LNCaP clone FGC (cell line): ENCODE data around the gene CXCL11.
"Not testable (repeated sequence)": the region's sequence is repeated elsewhere in the genome, so short reads cannot be mapped to it uniquely, and the experiment has no call there.

Source experiments
- DNase-seq: peaks from one replicate; pipeline ENCODE4 v3.0.0-alpha.2; 2011; ENCODE audit warnings: low read depth
- H3K4me3 ChIP-seq: 2 replicates; pipeline ENCODE4 v1.5.1; 2011; ENCODE audit warnings: mild to moderate bottlenecking, low read depth, low read length, control low read depth
- TF ChIP-seq, protein P1 (sequence below): IDR thresholded peaks from 2 replicates; pipeline ENCODE4 v1.5.1; 2012; ENCODE audit warnings: mild to moderate bottlenecking; ENCODE audit not compliant: control insufficient read depth, insufficient read depth; ENCODE audit errors: extremely low read depth

Gene CXCL11

DNA sequence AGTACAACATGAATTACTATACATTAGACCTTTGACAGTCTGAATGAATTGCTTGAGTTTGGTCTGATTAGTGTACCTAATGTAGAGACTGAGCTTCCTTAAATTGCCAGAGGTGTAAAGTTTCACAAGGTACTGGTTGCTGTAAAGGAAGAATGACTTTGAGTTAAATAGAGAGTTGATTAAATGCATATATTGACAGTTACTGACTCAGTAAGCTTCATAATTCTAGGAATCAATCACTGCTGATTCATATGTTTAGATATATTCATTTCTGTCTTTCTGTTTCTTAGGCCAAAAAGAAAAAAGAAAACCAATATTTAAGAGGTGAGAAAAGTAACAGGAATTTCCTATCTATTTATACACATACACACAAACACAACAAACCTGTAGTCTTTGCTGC is 22.4 kb upstream of the CXCL11 start:
- H3K4me3 ChIP-seq, result no peak overlapping the region
- TF ChIP-seq, protein P1, sequence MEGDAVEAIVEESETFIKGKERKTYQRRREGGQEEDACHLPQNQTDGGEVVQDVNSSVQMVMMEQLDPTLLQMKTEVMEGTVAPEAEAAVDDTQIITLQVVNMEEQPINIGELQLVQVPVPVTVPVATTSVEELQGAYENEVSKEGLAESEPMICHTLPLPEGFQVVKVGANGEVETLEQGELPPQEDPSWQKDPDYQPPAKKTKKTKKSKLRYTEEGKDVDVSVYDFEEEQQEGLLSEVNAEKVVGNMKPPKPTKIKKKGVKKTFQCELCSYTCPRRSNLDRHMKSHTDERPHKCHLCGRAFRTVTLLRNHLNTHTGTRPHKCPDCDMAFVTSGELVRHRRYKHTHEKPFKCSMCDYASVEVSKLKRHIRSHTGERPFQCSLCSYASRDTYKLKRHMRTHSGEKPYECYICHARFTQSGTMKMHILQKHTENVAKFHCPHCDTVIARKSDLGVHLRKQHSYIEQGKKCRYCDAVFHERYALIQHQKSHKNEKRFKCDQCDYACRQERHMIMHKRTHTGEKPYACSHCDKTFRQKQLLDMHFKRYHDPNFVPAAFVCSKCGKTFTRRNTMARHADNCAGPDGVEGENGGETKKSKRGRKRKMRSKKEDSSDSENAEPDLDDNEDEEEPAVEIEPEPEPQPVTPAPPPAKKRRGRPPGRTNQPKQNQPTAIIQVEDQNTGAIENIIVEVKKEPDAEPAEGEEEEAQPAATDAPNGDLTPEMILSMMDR, result no peak
- DNase-seq, result no peak

DNA sequence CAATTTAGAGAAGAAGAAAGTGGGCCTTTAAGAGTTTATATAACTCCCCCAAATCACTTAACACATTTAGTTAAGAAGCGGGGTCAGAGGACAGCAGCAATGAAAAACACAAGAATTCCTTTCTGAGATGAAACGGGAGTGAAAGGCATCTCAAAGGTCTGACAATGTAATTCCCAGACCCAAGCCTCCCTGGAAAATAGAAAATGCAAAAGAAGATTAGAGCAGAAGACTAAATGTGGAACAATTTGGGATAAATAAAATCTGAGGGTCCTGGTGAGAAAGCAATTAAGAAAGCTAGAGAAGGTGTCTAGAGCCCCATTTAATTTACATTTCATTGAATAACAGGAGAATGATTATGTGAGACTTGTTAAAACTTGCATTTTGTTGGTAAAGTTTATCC is 19.6 kb upstream of the CXCL11 start:
- no peak overlapping the region for H3K4me3 ChIP-seq

DNA sequence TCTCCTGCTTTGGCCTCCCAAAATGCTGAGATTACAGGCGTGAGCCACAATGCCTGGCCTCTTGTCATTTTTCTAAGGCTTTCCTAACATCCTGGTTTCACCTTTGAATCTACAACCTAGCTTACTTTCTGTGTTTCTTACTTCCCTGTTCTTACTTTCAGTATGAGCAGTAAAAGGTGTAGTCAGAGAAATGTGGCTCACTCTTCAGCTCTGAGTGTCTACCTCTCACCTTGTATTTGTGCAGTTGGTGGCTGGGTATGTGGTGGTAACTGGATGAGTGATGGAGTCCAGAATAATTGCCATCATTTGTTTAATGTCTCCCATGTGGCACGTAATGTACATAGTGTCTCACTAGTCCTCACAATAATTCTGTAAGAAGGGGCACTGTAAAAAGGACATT is 19.1 kb upstream of the CXCL11 start:
- no peak overlapping the region for H3K4me3 ChIP-seq

More for the DNA sequence above, 19.6 kb upstream of the CXCL11 start:
- TF ChIP-seq, protein P1, result no peak
- DNase-seq, result no peak

DNA sequence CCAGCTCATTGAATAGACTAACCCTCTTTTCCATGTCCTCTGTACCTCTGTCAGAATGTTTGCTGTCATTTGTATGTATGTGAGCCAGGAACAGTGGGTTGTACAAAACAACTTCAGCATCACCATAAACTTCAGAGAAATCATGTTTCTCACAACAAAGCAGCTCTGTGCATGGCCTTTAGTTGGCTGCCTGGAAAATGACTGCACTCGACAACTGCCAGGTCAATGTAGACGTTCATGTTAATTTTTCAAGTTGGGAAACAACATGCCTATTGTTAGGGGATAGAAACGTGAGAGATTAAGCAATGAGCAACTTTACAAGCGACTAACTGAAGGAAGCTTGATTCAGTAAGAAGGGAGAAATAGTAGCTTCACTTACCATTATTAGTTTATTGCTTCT is 17.9 kb upstream of the CXCL11 start:
- no peak for DNase-seq
- TF ChIP-seq, protein P1, result no peak
- no peak overlapping the region for H3K4me3 ChIP-seq

More for the DNA sequence above, 19.1 kb upstream of the CXCL11 start:
- DNase-seq, result no peak
- TF ChIP-seq, protein P1, result no peak

DNA sequence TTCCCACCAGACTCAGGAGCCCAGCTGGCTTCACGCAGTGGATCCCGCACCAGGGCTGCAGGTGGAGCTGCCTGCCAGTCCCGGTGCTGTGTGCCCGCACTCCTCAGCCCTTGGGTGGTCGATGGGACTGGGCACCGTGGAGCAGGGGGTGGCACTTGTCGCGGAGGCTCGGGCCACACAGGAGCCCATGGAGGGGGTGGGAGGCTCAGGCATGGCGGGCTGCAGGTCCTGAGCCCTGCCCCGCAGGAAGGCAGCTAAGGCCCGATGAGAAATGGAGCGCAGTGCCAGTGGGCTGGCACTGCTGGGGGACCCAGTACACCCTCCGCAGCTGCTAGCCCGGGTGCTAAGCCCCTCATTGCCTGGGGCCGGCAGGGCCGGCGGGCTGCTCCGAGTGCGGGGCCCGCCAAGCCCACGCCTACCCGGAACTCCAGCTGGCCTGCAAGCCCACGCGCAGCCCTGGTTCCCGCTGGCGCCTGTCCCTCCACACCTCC is 14.7 kb upstream of the CXCL11 start:
- H3K4me3 ChIP-seq, DNase-seq: not testable (repeated sequence)

DNA sequence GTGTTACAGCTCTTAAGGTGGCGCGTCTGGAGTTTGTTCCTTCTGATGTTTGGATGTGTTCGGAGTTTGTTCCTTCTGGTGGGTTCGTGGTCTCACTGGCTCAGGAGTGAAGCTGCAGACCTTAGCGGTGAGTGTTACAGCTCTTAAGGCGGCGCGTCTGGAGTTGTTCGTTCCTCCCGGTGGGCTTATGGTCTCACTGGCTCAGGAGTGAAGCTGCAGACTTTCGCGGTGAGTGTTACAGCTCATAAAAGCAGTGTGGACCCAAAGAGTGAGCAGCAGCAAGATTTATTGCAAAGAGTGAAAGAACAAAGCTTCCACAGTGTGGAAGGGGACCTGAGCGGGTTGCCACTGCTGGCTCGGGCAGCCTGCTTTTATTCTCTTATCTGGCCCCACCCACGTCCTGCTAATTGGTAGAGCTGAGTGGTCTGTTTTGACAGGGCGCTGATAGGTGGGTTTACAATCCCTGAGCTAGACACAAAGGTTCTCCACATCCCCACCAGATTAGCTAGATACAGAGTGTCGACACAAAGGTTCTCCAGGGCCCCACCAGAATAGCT is 14.1 kb upstream of the CXCL11 start:
- DNase-seq, H3K4me3 ChIP-seq: not testable (repeated sequence)

DNA sequence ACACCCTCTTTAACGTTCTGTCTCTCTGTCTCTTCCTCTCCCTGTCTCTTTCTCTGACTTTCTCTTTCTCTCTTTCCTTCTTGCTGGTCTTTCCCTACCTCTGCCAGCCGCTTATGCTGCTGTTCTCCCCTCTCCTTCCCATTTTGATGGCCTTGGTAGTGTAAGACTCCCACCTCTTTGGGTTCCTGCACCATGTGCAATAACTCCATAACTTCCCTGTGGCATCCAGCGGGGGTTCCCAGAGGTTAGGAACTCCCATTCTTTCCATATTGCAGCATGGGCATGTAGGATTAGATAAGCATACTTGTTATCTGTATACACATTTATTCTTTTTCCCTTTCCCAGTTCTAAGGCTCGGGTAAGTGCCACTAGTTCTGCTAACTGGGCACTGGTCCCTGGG is 8.8 kb upstream of the CXCL11 start:
- not testable (repeated sequence) for H3K4me3 ChIP-seq, DNase-seq

DNA sequence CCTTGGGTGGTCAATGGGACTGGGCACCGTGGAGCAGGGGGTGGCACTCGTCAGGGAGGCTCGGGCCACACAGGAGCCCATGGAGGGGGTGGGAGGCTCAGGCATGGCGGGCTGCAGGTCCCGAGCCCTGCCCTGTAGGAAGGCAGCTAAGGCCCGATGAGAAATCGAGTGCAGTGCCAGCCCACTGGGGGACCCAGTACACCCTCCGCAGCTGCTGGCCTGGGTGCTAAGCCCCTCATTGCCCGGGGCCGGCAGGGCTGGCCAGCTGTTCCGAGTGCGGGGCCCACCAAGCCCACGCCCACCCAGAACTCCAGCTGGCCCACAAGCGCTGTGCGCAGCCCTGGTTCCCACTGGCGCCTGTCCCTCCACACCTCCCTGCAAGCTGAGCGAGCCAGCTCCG is 7.4 kb upstream of the CXCL11 start:
- not testable (repeated sequence) for H3K4me3 ChIP-seq, DNase-seq

DNA sequence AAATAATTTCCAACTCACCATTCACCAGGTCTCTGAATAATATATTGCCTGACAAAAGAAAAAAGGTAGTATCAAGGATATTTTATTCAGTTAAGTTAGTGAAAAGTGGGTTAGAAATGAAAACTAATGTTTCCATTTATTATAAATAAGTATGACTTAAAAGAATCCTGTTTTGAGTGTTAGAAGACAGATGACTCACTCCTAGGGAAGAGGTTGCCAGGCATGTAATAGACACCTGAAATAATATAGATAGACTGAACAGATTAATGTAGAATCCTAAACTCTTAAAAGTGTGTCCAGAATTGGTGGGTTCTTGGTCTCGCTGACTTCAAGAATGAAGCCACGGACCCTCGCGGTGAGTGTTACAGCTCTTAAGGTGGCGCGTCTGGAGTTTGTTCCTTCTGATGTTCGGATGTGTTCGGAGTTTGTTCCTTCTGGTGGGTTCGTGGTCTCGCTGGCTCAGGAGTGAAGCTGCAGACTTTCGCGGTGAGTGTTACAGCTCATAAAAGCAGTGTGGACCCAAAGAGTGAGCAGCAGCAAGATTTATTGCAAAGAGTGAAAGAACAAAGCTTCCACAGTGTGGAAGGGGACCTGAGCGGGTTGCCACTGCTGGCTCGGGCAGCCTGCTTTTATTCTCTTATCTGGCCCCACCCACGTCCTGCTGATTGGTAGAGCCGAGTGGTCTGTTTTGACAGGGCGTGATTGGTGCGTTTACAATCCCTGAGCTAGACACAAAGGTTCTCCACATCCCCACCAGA is 6.5 kb upstream of the CXCL11 start:
- not testable (repeated sequence) for H3K4me3 ChIP-seq, DNase-seq
